ENCODE data around the gene HAUS1.

The HAUS1 gene

GRCh38 chr18:46156124-46156745, 52.0 kb downstream of the HAUS1 start:
- no peak overlapping the region for H3K9ac ChIP-seq (ENCODE audit: low read depth, low read length, poor library complexity, severe bottlenecking)
- H3K36me3 ChIP-seq (ENCODE audit: insufficient read depth, low read length) = no peaks in the 10 kb centered on the region
- H3K9me3 ChIP-seq (ENCODE audit: insufficient read depth, low read depth, low read length) = no peaks in the 10 kb centered on the region
- no peak overlapping the region for H3K4me2 ChIP-seq (ENCODE audit: low read depth, low read length, poor library complexity, severe bottlenecking)
- H3K4me1 ChIP-seq (ENCODE audit: insufficient read depth, low read length, poor library complexity, severe bottlenecking) = no peaks in the 10 kb centered on the region
- no peaks in the 10 kb centered on the region for H3K9me2 ChIP-seq (replicated peaks; ENCODE audit: low read depth, low read length)
- H3F3A ChIP-seq (ENCODE audit: low read depth) = no peaks in the 10 kb centered on the region
- no peak overlapping the region for H2AFZ ChIP-seq (ENCODE audit: low read length)
- no peak overlapping the region for H3K4me3 ChIP-seq (ENCODE audit: low read length, poor library complexity, severe bottlenecking)
- H3K27me3 ChIP-seq (ENCODE audit: insufficient read depth, low read length, poor library complexity, severe bottlenecking) = no peaks in the 10 kb centered on the region
- TF ChIP-seq CTCF (conservative IDR thresholded peaks at IDR 0.05; ENCODE audit: low read length) (no peak), EZH2phosphoT487 (IDR thresholded peaks at IDR 0.05; ENCODE audit: borderline replicate concordance) (no peak)
- no peaks in the 10 kb centered on the region for H3K79me2 ChIP-seq (ENCODE audit: insufficient read depth, low read length)
- no peaks in the 10 kb centered on the region for H4K20me1 ChIP-seq (ENCODE audit: insufficient read depth, low read length, poor library complexity, severe bottlenecking)

GRCh38 chr18:46156843-46157242, 52.7 kb downstream of the HAUS1 start:
- Histone ChIP-seq H3K4me3 (ENCODE audit: low read length, poor library complexity, severe bottlenecking) (no peak overlapping the region), H2AFZ (ENCODE audit: low read length) (no peak overlapping the region), H3K9me2 (replicated peaks; ENCODE audit: low read depth, low read length) (no peaks in the 10 kb centered on the region), H4K20me1 (ENCODE audit: insufficient read depth, low read length, poor library complexity, severe bottlenecking) (no peaks in the 10 kb centered on the region), H3K9ac (ENCODE audit: low read depth, low read length, poor library complexity, severe bottlenecking) (no peak overlapping the region), H3F3A (ENCODE audit: low read depth) (no peaks in the 10 kb centered on the region), H3K4me1 (ENCODE audit: insufficient read depth, low read length, poor library complexity, severe bottlenecking) (no peaks in the 10 kb centered on the region), H3K9me3 (ENCODE audit: insufficient read depth, low read depth, low read length) (no peaks in the 10 kb centered on the region), H3K36me3 (ENCODE audit: insufficient read depth, low read length) (no peaks in the 10 kb centered on the region), H3K4me2 (ENCODE audit: low read depth, low read length, poor library complexity, severe bottlenecking) (no peak overlapping the region), H3K27me3 (ENCODE audit: insufficient read depth, low read length, poor library complexity, severe bottlenecking) (no peaks in the 10 kb centered on the region), H3K79me2 (ENCODE audit: insufficient read depth, low read length) (no peaks in the 10 kb centered on the region)
- TF ChIP-seq EZH2phosphoT487 (IDR thresholded peaks at IDR 0.05; ENCODE audit: borderline replicate concordance) (no peak), CTCF (conservative IDR thresholded peaks at IDR 0.05; ENCODE audit: low read length) (no peak)

GRCh38 chr18:46158499-46158898, 54.3 kb downstream of the HAUS1 start:
- no peak overlapping the region for H3K4me3 ChIP-seq (ENCODE audit: low read length, poor library complexity, severe bottlenecking)
- no peaks in the 10 kb centered on the region for H3F3A ChIP-seq (ENCODE audit: low read depth)
- no peaks in the 10 kb centered on the region for H4K20me1 ChIP-seq (ENCODE audit: insufficient read depth, low read length, poor library complexity, severe bottlenecking)
- no peaks in the 10 kb centered on the region for H3K36me3 ChIP-seq (ENCODE audit: insufficient read depth, low read length)
- H3K9me3 ChIP-seq (ENCODE audit: insufficient read depth, low read depth, low read length) = no peaks in the 10 kb centered on the region
- H3K4me2 ChIP-seq (ENCODE audit: low read depth, low read length, poor library complexity, severe bottlenecking) = no peak overlapping the region
- no peaks in the 10 kb centered on the region for H3K79me2 ChIP-seq (ENCODE audit: insufficient read depth, low read length)
- no peak overlapping the region for H3K9ac ChIP-seq (ENCODE audit: low read depth, low read length, poor library complexity, severe bottlenecking)
- no peaks in the 10 kb centered on the region for H3K4me1 ChIP-seq (ENCODE audit: insufficient read depth, low read length, poor library complexity, severe bottlenecking)
- H3K9me2 ChIP-seq (replicated peaks; ENCODE audit: low read depth, low read length) = no peaks in the 10 kb centered on the region
- no peak overlapping the region for H2AFZ ChIP-seq (ENCODE audit: low read length)
- TF ChIP-seq CTCF (conservative IDR thresholded peaks at IDR 0.05; ENCODE audit: low read length) (no peak), EZH2phosphoT487 (IDR thresholded peaks at IDR 0.05; ENCODE audit: borderline replicate concordance) (no peak)
- no peaks in the 10 kb centered on the region for H3K27me3 ChIP-seq (ENCODE audit: insufficient read depth, low read length, poor library complexity, severe bottlenecking)

Measured in Loucy (cell line).